Measurements from ENCODE around the gene HECW1.

GRCh38 chr7:43517464-43517863 lies 405.0 kb downstream of the HECW1 start:
- TF ChIP-seq CTCF (conservative IDR thresholded peaks at IDR 0.05 in 1 of 2, IDR thresholded peaks at IDR 0.05 in 1 of 2; ENCODE audit: extremely low read depth in 1 of 2, insufficient read depth in 1 of 2, low read depth in 1 of 2, low read length in 2 of 2) (no peak), EZH2 (IDR thresholded peaks at IDR 0.05; ENCODE audit: borderline replicate concordance, low read length) (no peak)

Data from mammary epithelial cell (primary cell).